ENCODE measurements around the gene SYP. TPM values are rescaled to one million over a fixed set of nuclear protein-coding genes. Genes with fewer than 3 reads are reported as not detected.
"Not testable (repeated sequence)": the region's sequence is repeated elsewhere in the genome, so short reads cannot be mapped to it uniquely, and the experiment has no call there.

The SYP gene
- polyA plus RNA-seq, 1 donor, result 1.0 TPM

DNA sequence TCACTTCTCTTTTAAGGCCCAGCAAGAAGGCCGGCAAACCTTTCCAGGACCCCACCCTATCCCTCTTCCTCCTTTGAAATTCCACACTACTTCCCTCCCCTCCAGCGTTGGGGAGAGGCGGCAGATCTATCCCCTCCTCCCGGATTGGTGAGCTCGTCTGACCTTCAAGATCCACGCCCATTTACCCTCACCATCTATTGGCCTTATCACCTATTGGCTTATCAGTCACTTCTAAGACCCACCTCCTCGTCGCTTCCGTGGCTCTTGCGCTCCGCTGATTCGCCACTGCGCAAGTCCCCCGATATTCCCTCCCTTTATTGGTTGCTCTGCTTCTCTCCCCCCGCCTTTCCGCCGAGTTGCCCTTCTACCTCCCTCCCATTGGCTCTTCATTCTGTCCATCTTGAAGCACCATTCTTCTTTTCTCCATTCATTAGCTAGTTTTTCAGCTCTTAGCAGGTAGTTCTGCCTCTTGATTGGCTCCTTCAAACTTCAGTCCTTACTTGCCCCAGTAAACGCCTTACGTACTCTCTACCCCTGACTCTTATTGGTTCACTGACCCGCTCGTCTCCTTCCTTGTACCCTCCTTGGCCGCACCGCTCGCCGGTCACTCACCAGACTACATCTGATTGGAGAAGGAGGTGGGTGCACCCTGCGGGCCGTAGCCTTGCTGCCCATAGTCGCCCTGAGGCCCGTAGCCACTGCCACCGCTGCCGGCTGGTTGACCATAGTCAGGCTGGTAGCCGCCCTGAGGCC lies 9.0 kb downstream of the SYP start:
- DNase-seq (ENCODE audit: low read depth), result peak; percentile 96

DNA sequence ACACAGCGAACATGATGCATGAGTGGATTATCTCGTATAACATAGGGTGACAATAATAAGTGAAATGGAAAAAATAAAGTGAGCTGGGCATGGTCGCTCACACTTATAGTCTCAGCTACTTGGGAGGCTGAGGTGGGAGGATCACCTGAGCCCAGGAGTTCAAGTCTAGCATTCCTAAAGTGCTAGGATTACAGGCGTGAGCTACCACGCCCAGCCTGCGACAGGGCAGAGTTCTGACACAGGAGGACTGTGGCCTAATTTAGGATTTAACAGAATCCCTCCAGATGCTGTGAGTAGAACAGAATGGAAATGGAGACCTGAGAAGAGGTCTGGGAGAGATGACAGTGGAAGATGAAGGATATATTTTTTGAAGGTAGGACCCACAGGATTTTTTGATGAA lies 10.4 kb downstream of the SYP start:
- DNase-seq (ENCODE audit: low read depth), result no peak

DNA sequence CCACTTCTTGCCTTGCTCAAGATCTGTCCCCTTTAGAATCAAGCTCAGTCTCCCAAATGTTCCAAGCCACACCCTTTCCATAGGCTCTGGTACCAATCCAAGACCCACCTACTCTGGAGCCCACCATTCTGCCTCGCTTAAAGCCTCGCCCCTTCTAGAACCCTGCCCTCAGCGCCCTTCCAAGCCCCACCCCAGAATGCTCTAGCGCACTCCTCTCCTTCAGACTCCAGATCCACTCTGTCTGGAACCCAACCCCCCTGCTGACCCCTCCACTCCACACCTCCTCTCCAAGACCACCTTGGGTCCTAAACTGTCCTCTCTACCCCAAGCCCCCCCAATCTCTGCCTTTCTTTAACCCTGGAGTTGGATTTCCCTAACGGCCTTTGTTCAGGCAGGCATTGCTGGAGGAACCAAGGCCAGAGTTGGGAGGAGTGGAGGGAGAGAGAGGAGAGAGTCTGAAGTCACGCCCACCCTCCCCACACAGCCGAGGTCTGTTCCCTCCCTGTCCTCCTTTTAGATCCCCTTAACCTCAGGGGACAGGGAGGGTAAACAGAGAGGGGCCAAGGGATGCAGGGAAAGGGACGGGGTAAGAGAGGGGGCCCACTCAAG lies 11.4 kb downstream of the SYP start:
- DNase-seq (ENCODE audit: low read depth), result no peak

DNA sequence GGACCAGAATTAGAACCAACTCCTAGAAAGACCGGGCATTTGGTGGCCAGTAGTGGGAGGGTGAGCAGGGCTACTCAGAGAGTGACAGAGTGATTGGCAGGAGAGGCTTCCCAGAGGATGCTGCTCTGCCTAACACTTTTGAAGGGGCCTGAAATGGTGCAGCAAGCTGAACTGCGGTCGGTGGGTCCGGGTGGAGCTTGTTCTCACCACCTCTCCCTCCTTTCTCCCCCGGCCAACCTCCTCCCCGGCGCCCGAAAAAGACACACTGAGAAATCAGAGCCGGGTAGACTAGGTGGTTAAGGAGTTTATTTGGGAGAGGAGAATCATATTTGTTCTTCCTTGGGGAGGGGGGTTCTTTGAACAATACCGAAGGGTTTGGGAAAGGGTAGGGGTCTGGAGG lies 12.5 kb downstream of the SYP start:
- no peak for DNase-seq (ENCODE audit: low read depth)

DNA sequence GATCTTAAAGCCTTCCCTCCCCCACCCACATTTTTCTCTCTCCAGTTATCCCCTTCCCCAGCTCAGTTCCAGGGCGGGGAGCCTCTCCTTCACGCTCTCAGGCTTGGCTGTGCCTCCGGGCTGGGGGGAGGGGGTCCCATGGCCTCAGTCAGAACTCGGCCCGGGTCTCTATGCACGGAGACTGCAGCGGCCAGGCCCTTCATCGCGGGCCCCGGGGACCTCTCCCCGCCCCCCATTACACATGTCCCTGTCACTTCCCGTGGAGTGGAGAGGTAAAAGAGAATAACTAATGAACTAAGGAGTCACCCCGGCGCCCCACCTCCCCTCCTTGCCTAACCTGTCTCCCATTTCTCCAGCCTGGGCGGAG lies 13.0 kb downstream of the SYP start:
- no peak for DNase-seq (ENCODE audit: low read depth)

DNA sequence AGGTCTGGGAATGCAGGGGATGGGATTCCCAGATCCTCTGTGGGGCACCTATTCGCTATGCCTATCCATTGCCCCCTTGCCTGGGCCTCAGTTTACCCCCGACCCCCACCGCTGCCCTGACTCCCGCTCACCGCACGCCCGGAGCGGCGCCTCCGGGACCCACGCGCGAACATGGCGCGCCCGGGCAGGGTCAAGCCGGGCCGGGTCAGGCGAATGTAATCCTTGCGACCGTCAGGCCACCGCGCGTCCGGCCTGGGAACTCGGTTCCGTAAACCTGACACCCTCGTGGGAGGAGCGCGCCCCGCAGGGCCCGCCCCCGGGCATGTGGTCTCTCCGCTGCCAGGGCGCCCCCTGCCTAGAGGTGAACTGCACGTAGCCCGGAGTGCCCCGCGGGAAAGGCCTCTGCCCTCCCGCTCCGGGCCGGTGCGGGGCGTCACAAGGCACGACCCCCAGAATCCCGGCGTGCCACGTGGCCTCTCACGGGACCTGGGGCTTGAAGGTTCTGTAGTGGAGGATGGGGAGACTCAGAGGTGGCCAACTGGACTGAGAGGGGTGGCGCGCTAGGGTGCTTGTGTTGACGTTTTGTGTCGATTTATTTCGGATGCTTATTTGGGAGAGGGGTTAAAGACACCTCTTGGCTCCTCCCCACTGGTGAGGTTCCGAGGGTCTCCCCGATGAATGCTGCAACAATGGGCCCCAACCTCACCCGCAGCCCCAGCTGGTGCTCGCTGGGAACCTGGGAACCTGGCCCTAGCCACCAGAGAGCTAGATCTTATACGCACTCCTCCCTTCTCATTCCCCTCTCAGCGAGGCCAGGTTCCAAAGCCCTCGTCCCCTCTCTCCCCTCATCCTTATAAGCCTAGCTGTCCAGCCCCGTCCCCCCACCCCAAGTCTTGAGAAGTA lies 13.6 kb downstream of the SYP start, which contains the start of gene PRICKLE3:
Gene PRICKLE3 (minus strand): TSS at position 249 of the 903 bp plus-strand sequence. CDS start 76 bp downstream, at position 173.
- DNase-seq (ENCODE audit: low read depth), result no peak

DNA sequence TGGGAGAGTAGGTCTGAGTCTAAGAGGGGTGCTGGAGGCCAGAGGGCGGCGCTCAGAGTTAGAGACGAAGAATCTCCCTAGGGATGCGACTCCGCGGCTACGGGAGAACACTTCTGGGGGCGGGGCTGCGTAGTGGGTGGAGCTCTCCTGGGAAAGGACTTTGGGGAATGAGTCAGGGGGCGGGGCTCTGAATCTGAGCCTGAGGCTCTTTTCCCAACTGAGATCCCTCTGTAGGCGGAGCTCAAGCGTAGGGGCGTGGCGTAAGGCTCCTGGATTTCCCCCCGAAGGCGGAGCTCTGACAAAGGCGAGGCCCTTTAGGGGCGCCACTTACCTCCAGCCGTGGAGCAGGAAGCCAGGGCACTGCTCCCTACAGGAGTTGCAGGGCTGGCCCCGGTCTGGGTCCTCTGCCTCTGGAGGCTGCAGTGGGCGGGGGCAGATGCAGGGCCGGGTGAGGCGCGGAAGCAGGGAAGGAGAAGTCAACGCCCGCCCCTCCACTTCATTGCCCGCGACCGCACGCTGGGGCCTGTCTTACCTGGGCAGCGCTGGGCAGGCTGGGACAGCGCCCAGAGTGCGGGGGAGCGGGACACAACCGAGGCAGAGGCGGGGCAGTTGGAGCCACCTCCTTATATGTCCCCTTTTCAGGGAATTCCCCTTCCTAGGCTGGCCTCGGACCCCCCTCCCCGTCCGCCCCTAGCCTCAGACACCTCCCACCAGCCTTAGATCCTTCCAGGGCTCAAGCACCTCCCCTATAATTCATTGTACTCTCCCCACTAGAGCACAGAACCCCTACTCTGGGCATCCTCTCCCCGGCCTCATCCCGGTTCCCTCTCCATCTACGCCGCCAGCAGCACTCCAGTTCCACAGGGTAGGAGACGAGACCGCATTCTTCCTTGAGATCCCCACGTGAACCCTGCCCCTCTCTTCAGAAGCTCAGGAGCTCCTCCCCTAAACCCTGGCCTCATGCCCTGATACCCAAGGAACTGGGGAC lies 15.4 kb downstream of the SYP start:
- DNase-seq (ENCODE audit: low read depth), result no peak

DNA sequence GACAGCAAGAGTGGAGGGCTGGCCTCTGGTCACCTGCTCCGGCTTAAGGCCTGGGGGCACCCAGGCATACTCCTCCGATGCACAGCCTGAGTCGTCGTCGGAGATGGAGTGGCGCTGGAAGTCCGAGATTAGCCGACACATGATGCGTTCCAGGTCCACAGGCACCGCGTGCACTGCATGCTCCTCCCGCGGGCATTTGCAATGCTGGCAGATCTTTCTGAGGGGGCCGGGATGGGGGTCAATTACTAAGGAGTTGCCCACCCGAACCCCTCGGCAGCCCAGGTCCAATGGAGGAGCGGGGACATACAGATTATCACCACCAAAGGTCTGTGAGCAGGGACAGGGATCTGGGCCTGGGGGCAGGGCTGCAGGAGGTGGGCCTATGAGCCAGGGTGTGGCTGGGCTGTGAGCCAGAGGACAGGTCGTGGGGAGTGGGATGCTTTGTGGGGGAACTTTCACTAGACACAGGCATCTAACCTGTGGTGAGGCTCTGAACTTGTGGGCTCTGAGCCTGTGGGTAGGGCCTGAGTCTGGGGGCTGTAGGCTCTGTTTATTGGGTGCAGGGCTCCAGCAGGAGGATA lies 16.2 kb downstream of the SYP start:
- no peak for DNase-seq (ENCODE audit: low read depth)

DNA sequence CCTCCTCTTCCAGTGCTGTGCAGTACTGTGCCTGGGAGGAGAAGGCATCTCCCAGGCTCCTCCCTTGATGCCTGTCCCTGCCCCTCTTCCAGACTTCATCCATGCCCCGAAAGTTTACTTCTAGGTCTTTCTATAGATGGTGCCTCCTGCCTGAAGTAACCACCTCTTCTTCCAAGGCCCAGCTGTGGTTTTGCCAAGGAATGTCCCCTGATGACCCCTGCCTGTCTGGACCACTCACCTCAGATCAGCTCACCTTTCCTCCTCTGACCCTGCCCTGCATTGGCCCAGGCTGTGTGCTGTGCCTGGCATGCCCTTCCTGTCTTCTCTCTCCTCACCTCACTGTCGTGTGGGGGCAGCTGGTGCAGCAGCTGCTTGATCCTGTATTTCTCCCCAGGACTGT lies 20.6 kb downstream of the SYP start:
- DNase-seq (ENCODE audit: low read depth), result no peak

DNA sequence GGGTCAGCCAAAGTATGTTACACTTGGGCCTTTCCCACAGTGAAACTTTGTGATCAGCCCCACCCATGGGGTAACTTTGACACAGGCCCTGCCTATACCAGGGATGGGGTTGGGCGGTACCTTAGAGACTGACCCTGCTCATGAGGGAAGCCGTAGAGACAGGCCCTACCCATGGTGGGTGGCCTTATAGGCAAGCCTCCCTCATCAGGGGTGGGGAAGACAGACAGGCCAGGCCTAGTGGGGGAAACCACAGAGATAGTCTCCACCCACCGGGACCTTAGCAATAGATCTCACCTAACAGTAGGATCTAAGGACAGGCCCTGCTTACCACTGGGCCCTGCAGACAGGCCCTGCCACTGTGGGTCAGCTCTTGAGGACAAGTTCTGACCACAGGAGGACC lies 21.5 kb downstream of the SYP start:
- DNase-seq (ENCODE audit: low read depth), result no peak

DNA sequence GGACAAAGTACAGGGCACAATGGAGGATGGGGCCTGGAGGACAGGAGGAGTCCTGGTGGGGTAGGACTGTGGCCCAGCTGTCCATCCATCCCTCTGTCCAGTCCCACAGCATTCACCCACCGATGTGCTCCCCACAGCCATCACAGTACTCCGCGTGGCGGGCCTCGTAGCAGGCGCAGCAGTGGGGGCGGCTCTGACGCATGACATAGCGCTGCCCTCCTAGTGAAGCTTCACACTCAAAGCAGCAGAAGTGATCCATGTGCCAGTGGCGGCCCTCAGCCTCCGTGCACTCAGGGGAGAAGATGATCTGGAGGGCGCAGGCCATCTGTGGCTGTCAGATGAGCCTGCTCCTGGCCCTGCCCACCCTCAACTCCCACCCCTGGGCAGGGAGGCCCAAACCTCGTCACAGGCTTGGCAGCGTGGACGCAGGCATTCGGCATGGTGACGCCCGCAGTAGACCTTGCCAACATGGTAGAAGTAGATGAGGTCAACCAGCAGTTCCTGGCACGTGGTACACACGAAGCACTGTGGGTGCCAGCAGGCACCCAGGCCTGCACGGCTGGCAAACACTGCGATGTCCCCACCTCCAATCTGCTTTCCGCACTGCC lies 22.0 kb downstream of the SYP start:
- DNase-seq (ENCODE audit: low read depth), result no peak

DNA sequence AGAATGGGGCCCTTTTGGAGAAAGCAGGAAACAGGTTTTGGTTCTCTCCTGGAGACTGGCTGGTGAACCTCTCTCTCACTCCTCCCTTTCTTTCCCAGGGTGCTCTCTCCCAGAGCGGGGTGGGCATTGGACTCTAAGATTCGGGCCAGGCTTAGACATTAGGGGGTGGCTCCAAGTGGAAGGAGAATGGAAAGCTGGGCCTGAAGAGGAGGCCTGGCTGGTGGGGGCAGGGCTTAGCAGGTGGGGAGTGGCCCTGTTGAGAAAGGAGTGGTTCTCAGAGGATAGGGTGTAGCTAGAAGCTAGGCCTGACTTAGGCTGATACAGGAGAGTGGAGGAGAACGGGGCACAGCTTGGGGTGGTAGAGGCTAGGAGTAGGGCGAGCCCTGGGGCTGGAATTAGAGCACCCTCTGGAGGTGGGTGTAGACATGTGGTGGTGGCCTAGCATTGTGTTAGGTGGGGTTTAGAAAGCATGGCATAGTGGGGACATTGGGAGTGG lies 22.6 kb downstream of the SYP start:
- DNase-seq (ENCODE audit: low read depth), result no peak

DNA sequence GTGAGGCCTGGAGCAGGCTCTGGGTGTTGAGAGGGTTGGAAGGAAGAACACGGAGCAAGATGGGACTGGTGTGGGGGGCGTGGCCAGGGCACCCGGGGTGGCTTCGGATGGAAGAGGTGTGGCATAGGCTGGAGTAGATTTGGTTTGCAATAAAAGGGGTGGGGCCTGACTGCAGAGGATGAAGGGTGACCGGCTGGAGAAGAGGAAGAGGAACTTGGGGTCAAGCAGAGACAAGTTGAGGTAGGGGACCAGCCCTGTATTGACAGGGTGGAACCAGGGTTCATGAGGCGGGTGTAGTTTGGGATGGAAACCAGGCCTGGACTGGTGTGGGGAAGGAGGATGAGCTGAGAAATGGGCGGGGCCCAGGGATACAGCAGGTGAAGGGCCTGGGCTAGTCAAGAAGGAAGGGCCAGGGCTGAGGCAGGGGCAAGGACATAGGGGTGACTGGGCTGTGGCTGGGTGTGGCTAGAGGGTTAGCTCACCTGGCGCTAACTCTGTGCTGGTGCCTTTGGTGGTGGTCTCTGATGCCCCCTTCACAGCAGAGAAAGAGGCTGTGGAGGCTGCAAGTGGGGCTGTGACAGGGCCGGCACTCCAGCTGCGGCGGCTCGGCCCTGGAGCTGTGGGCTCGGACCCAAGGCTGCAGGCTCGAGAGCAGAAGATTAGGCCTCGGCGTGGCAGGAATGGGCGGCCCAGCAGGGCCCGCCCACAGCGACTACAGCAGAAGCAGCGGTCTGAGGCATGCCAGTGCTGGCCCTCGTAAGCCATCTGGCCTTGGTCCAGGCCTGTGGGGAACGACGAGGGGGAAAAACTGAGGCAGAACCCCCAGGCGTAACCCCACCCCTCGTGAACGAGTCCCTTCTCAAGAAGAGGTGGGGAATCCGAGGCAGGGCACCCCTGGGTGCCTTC lies 23.3 kb downstream of the SYP start:
- no peak for DNase-seq (ENCODE audit: low read depth)

DNA sequence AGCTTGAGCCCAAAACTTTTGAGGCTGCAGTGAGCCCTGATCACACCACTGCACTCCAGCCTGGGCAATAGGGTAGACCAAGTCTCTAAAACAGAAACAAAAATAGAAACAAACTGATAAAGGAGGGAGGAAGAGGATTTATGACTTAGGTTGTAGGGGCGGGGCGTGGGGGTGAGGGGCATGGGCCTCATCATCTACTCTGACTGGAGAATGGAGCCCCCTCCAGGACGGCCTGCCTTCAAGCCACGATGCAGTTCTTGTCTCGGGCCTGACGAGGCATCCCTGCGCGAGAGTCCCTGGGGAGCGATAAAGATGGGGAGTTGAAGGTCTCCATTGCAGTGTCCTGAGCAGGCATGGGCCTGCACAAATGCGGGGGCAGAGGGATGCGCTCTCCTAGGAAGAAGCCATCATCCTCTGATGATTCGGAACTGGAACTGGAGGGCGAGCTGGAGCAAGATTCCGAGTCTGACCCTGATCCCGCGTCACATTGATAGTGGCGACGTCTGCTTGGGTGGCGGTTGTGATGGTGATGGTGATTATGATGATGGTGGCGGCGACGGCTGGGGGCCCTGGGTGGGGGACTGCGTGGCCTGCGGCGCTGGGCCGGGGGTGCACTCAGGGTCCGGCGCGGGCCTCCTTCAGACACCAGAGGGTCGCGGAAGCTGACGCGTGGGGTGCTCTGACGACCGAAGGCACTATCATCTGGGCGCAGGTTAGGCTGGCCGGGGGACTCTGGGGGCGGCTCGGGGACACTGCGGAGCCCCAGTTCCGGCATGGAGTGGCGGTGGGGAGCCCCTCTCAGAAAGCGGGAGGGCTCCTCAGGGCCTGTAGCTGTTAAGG lies 24.3 kb downstream of the SYP start:
- DNase-seq (ENCODE audit: low read depth), result no peak

DNA sequence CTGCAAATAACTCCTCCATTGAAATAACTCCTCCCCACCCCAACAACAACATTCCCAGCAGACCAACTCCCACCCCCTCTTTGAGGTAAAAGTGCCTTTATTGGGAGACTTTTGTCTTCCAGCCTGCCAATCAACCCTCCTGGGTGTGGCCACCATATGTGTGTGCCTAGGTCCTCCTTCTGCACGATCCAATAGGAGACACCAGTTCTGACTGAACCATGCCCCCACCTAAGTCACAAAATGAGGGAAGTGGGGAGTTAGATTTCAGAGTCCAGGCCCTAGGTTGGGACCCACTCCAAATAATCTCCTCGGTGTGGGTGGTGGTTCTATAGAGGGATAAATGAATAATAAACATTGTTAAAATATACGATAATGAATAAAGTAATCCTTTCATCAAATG lies 25.3 kb downstream of the SYP start:
- DNase-seq (ENCODE audit: low read depth), result no peak

DNA sequence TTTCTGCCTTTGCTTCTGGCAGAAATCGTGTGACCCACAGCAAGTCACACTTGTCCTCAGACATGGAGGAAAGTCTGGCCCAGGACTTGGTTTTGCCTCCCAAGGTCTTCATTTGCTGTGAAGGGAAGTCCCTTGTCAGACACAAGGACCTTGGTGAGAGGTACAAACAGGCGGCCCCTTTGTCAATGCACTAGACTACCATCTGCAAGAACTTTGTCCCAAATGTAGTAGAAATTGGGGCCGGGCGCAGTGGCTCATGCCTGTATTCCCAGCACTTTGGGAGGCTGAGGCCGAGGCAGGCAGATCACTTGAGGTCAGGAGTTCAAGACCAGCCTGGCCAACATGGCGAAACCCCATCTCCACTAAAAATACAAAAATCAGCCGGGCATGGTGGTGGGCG lies 26.4 kb downstream of the SYP start:
- not testable (repeated sequence) for DNase-seq (ENCODE audit: low read depth)

DNA sequence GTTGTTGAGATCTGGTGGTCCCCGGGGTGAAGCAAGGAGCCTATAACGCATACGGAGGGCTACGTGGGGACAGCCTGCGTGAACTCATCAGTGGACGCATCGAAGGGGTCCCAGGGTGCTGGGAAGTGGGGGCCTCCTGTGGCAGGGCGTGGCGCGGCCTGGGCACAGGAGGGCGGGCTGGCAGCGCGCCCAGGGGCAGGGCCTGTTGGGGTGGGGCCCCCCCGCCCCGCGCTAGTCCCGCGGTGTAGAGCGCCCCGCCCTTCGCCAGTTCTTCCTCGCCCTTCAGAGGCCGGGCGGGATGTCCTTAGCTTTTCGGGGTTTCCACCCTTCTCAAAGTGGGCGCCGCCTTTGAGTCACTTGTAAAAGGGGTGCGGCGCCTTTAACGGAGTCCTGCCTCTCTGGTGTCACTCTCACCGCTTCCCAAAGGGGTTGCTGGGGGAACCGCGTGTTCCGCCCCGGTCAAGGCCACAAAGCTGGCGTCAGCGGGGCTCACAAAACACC lies 27.7 kb downstream of the SYP start:
- DNase-seq (ENCODE audit: low read depth), result no peak

DNA sequence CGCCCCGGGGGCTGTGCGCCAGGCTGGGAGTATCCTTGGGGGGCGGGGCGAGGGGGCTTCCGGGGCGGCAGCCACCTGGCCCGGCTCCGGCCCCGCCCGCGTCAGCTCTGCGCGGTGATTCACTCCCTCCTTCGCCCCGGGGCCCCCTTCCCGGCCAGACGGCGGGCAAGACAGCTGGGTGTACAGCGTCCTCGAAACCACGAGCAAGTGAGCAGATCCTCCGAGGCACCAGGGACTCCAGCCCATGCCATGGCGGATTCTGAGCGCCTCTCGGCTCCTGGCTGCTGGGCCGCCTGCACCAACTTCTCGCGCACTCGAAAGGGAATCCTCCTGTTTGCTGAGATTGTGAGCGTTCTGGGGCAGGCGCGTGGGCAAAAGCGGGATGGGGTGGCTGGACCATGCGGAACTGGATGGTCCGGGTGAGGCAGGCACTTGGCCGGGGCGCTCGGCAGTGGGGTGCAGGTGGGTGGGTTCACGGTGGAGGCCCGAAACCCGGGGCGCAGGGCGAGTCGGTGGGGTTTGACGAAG lies 28.2 kb downstream of the SYP start, which contains the start of gene PLP2:
Gene PLP2 (plus strand): TSS at position 147 of the 528 bp plus-strand sequence. CDS start 103 bp downstream, at position 250.
- DNase-seq (ENCODE audit: low read depth), result no peak
